ENCODE data around the gene MDP1. TPM values are rescaled to one million over a fixed set of nuclear protein-coding genes. Genes with fewer than 3 reads are reported as not detected.

MDP1 gene
- total RNA-seq, 1 experiment from 2014 or later: 18.8 TPM

GRCh38 chr14:24261969-24262327 lies 46.1 kb upstream of the MDP1 start:
- no peaks in the 10 kb centered on the region for H4K20me1 ChIP-seq (ENCODE audit: control insufficient read depth, insufficient read depth, insufficient read length)

More at GRCh38 chr14:24261969-24262327, 46.1 kb upstream of the MDP1 start:
- DNase-seq: no peak
- Histone ChIP-seq H3K4ac (ENCODE audit: low read depth, low read length) (no peak overlapping the region), H3K27me3 (ENCODE audit: insufficient read depth, low read length) (no peaks in the 10 kb centered on the region), H3K23me2 (ENCODE audit: insufficient read length, low read depth, low read length, poor library complexity, severe bottlenecking) (no peaks in the 10 kb centered on the region), H2BK12ac (ENCODE audit: insufficient read length, low read depth, low read length) (no peak overlapping the region), H3K23ac (ENCODE audit: insufficient read length, low read depth, low read length) (no peak overlapping the region), H3K4me2 (ENCODE audit: insufficient read depth, insufficient read length, low read length) (no peak overlapping the region), H3K9me3 (ENCODE audit: control insufficient read depth, low read depth, low read length) (no peaks in the 10 kb centered on the region), H4K5ac (ENCODE audit: insufficient read length, low read depth, low read length) (no peak overlapping the region), H3K9ac (ENCODE audit: extremely low read depth, insufficient read length, low read length) (no peak overlapping the region), H3K56ac (ENCODE audit: insufficient read length, low read depth, low read length) (no peak overlapping the region), H2AFZ (ENCODE audit: low read length) (no peak overlapping the region), H2BK20ac (ENCODE audit: low read depth, low read length, poor library complexity, severe bottlenecking) (no peak overlapping the region), H3T11ph (ENCODE audit: low read length) (no peak overlapping the region), H2BK15ac (ENCODE audit: low read depth, low read length) (no peak overlapping the region), H4K8ac (replicated peaks; ENCODE audit: insufficient read length, low read depth, low read length) (no peak overlapping the region), H3K4me1 (ENCODE audit: insufficient read depth, low read length) (no peaks in the 10 kb centered on the region), H2BK5ac (ENCODE audit: insufficient read length, low read length) (no peak overlapping the region), H3K79me2 (ENCODE audit: insufficient read depth, low read length) (no peaks in the 10 kb centered on the region), H3K79me1 (ENCODE audit: insufficient read depth, low read depth, low read length, poor library complexity, severe bottlenecking) (no peaks in the 10 kb centered on the region), H4K91ac (ENCODE audit: insufficient read length, low read depth, low read length) (no peak overlapping the region), H3K14ac (ENCODE audit: insufficient read depth, low read length) (no peak overlapping the region; the same call in 1 of the 2 replicates), H3K27ac (ENCODE audit: insufficient read length, low read depth, low read length) (no peak overlapping the region), H3K18ac (ENCODE audit: insufficient read length, low read depth, low read length) (no peak overlapping the region), H2AK5ac (ENCODE audit: insufficient read length, low read length) (no peak overlapping the region), H2BK120ac (ENCODE audit: low read depth, low read length, poor library complexity, severe bottlenecking) (no peak overlapping the region)
- Mint-ChIP-seq H3K4me3 (no peak overlapping the region), H3K27ac (no peak overlapping the region), H3K4me1 (no peaks in the 10 kb centered on the region; a peak in 2 of 4 replicates), H3K36me3 (ENCODE audit: insufficient read depth in 1 of 3, low read depth in 3 of 3) (peaks cover under 1 to 12% (median 9%) of the 10 kb centered on the region in 3 experiments; a peak in 5 of 7 replicates), H3K9me3 (no peaks in the 10 kb centered on the region), H3K27me3 (ENCODE audit: low read depth) (no peaks in the 10 kb centered on the region; the same call in 1 of the 2 replicates)
- no CpG with 5 or more reads among the region's 19 CpGs for WGBS (ENCODE audit: extremely low coverage, insufficient read length, low lambda C conversion rate)
- TF ChIP-seq, protein P1, sequence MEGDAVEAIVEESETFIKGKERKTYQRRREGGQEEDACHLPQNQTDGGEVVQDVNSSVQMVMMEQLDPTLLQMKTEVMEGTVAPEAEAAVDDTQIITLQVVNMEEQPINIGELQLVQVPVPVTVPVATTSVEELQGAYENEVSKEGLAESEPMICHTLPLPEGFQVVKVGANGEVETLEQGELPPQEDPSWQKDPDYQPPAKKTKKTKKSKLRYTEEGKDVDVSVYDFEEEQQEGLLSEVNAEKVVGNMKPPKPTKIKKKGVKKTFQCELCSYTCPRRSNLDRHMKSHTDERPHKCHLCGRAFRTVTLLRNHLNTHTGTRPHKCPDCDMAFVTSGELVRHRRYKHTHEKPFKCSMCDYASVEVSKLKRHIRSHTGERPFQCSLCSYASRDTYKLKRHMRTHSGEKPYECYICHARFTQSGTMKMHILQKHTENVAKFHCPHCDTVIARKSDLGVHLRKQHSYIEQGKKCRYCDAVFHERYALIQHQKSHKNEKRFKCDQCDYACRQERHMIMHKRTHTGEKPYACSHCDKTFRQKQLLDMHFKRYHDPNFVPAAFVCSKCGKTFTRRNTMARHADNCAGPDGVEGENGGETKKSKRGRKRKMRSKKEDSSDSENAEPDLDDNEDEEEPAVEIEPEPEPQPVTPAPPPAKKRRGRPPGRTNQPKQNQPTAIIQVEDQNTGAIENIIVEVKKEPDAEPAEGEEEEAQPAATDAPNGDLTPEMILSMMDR (conservative IDR thresholded peaks at IDR 0.05): no peak
